Stimulated activated CD8-positive, alpha-beta memory T cell treated with anti-CD3 and anti-CD28 coated beads, Interleukin-4, amount 100 ng/mL, for 48 hours (primary cell): Measurements from ENCODE around the gene C17orf114.

Experiments
- DNase-seq: peaks from one replicate; pipeline ENCODE4 v3.0.0-alpha.2; 2020

The C17orf114 gene

DNA sequence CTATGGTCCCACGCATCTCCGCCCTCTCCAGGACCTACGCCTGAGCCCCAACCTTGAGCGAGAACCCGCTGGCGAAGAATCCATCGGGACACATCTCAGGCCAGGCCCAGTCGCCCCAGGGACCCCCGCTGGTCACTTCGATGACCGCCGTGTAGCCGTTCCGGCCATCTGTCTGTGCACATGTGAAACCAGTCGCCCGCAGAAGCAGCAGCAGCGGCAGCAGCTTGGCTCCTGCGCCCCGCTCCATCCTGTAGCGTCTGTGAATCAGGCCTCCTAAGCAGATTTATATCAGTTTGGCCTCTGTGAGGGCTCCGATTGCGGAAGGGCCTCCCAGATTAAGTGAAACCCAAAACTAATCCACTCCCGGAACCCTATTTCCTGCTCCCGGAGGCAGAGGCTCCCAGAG lies 16.0 kb downstream of the C17orf114 start, which contains the start of gene VMO1:
TSS of gene VMO1 (minus strand) at position 259 of the 406 bp plus-strand sequence. CDS start at position 247, 12 bp downstream.
- no peak for DNase-seq

DNA sequence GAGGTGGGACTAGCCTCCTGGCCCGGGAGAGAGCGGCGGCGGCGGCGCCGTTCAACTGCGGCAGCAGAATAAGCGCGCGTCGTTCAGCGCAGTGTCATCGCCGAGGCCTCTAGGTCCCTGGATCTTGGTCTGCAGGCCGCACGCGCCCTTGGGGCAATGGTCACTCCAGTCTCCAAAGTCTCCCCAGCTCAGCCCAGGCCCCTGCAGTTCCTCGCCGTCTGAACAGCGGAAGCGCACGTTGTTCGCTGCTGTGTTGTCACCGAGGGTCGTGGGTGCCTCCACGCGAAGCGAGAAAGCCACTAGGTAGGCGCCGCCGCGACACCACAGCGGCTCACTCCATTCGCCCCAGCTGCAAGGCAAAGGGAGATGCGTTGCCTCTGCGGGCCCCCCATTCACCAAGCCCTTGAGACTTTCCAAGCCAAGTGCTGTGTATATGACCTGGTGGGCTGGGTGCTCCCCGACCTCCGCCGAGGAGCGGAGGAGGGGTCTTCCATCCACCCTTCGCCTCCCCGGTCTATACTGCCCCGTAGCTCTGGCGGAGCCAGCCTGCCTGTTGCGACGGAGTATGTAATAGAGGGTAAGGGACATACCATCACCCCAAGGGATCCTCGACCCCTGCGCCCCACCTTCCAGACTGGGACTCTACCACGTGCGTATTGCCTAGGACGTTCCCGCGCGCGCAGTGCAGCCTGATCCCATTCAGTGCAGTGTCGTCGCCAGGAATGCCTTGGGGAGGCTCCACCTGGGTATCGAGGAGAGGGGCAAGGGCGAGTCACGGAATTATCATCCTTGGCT lies 16.6 kb downstream of the C17orf114 start:
- DNase-seq: no peak

DNA sequence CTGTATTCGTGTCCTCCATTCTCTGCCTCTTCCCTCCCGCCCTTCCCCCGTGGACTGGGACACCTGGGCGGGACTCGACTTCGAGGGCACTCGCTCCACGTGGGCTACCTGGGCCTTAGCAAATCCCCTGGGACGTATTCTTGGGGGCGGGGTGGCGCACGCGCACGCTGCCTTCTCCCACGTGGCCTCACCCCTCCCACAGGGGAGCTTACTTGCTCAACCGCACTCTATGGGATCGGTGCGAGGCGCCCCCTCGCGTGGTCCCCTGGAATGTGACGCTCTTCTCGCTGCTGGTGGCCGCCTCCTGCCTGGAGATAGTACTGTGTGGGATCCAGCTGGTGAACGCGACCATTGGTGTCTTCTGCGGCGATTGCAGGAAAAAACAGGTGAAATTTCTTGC lies 19.5 kb downstream of the C17orf114 start:
- DNase-seq: no peak

DNA sequence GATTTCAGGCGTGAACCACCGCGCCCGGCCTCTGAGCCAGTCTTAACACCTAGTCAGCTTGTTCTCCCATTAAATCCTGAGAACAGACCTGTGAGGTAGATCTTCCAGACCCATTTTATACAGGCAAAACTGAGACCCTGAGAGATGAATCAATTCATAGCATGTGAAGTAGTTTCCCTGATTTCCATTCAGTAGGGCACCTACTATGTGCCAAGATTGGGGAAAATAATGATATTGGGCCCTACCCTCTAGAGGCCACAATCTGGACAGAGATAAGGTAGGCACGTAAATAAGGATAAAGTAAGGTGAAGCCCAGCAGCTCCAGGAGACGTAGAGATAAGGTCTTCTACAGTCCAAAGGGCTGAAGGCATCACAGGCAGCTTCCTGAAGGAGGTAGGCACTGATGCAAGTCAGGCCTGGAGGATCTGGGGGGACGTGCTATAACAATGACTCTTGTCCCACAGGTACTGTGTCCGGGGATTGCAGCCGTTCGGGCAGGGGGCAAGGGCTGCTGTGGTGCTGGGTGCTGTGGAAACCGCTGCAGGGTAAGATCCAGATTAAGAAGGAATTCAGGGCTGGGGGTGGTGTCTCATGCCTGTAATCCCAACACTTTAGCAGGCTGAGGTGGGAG lies 21.7 kb downstream of the C17orf114 start:
- DNase-seq: no peak

DNA sequence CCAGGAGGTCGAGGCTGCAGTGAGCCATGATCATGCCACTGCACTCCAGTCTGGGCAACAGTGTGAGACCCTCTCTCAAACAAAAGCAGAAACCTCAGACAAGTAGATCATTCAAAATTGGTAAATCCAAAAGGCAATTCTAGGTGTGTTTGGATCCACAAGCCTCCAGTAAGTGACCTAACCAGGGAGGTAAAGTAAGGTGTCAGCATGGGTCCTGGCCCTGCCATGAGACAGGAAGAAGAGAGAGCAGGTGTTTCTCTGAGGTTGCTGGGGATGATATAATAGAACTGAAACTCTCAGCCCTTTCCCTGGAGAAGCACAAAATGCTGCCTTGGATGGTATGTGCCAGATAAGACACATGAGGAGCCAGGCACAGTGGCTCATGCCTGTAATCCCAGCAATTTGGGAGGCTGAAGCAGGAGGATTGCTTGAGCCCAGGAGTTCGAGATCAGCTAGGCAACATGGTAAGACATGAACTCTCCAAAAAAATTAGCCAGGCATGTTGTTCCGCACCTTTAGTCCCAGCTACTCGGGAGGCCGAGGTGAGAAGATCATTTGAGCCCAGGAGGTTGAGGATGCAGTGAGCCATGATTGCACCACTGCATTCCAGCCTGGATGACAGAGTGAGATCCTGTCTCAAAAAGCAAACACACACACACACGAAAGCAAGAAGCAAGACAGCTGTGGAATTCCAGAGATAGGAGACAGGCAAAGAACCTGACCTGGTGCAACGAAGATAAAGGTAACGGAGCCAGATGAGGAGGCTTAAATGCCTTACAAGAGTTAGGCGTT lies 24.0 kb downstream of the C17orf114 start:
- DNase-seq: no peak

DNA sequence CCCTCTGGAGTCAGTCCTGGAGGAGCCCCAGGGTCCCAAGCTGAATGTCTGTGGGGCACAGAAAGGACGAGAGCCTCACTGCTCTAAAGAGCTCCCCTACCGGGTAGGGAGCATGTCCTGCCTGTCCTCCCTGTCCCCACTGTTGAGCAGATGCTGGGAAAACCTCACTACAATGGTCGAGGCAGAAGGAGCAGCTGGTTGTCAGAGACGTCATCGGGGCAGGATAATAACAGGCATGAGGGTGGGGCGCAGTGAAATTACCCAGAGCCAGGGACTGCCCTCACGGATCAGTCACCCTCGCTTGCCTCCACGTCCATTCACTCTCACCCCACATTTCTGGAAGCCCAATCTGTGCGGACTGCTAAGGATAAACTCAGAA lies 29.9 kb downstream of the C17orf114 start:
- DNase-seq: no peak

DNA sequence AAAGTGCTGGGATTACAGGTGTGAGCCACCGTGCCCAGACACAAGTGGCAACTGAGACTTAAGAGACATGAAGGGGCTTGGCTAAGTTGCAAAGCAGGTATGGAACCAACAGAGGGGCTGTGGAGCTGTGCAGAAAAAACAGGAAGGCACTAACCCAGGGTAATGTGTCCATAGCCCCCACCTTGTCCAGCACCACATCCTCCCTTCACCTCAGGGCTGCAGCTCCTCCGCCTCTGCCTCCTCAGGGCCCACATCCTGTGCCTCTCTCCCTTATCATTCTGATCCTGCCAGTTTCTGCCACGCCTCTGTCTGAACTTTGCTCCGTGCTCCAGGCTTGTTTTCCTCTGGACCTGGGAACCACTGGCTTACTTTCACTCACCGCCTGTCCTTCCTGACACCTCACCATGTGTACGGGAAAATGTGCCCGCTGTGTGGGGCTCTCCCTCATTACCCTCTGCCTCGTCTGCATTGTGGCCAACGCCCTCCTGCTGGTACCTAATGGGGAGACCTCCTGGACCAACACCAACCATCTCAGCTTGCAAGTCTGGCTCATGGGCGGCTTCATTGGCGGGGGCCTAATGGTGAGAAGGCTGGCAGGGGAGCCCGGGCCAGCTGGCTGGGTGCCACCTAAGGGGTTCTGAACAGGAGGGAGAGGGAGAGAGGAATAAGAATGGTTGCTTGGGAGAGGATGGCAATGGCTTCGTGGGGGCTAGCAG lies 30.5 kb downstream of the C17orf114 start, which contains the start of gene TM4SF5:
TSS of gene TM4SF5 (plus strand) at position 368 of the 716 bp plus-strand sequence. CDS start at position 405, 37 bp downstream.
- no peak for DNase-seq

DNA sequence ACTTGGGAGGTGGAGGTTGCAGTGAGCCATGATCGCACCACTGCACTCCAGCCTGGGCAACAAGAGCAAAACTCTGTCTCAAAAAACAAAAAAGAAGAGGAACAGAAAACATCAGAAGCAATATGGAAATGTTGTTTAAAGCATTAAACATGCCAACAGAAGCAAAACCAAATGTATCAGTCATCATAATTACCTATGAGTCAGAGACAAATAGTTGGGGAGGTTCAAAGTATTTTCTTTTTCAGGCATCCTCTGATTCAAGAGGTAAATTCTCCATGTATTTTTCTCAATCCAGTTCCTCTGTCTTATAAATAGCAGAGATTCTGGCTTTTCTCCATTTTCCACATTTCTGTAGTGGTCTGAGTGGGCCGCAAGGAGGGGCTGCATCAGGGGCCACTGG lies 32.5 kb downstream of the C17orf114 start:
- no peak for DNase-seq

DNA sequence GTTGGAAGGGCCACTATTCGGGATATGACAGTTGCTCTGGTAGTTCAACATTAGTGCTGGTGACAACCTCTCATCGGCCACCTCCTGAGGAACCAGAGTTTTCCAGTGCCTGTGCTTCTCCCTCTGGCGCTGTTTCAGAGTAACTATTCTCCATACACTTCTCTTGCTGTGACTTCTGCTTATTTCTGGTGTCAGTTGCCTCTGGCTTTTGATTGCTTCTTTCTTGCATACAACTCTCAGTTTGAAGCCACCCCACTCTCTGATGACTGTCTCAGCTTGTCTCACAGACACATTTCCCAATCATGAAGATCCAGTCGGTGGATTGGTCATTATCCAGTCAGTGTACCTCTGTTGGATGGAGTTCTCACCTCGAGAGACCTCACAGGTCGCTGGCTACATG lies 33.8 kb downstream of the C17orf114 start:
- DNase-seq: no peak

DNA sequence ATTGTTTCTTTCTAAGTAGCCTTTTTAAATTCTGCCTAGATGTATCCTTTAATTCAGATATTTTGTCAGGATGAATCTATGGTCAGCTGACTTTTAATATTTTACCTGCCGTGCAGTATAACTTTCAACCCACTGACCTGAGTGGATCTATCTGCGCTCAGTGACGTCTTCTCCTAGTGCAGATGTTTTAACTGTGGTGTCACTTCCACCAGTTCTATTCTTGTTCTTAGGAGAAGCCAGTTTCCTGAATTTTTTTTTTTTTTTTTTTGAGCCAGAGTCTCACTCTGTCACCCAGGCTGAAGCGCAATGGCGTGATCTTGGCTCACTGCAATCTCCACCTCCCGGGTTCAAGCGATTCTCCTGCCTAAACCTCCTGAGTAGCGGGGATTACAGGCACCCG lies 35.4 kb downstream of the C17orf114 start:
- DNase-seq: no peak

DNA sequence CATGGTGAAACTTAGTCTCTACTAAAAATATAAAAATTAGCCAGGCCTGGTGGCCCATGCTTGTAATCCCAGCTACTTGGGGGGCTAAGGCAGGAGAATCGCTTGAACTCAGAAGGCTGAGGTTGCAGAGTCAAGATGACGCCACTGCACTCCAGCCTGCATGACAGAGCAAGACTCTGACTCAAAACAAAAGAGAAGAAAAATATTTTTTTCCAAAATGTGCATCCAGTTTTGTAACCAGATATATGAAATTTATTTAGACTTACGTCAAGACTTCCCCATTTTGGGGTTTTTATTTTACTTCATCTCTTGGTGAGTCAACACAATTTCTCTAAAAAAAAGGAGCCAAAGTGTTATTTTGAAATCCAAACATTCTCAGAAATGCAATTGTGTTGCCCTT lies 35.9 kb downstream of the C17orf114 start:
- DNase-seq: no peak

DNA sequence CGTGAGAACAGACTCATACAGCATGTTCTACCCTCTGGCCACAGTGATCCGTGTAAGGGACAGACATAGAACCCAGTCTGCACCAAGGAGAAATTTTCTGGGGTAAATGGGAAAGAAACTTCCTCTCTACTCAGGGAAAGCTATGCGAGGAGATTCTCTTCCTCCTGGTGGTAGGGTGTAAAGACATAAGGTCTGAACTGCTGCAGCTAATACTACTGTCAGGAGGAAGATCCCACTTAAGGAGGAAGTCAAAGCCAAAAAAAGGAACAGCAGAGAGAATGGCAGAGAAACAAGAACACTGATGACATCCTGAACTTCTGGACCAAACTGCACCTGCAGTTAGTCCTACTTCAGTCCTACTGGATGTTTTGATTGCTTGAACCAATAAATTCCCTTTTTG lies 37.5 kb downstream of the C17orf114 start:
- DNase-seq: no peak

DNA sequence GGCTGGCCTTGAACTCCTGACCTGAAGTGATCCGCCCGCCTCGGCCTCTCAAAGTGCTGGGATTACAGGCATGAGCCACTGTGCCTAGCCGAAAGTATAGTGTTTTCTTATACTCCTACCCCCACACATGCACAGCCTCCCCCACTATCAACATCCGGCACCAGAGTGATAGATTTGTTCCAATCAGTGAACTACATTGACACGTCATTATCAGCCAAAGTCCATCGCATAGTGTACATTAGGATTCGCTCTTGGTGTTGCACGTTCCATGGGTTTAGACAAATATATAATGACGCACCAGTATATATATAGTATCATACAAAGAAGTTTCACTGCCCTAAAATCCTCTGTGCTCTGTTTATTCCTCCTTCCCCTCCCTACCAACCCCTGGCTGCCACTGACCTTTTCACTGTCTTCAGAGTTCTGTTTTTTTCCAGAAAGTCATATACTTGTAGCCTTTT lies 42.3 kb downstream of the C17orf114 start:
- DNase-seq: no peak

DNA sequence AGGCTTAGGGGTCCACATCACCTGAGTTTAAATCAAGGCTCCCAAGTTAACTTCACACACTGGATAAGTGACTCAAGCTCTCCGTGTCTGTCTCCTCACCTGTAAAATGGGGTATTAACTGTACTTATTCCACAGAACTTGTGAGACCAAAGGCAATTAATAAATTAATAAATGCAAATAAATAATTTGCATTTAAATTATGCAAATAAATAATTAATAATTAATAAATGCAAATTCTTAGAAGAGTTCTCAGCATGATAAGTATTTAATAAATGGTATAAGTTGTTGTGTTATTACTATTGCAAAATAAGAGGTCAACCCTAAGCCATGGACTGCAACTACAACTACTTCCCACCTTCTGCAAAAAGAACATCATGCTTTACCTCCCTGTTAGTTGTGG lies 48.7 kb downstream of the C17orf114 start:
- DNase-seq: no peak

DNA sequence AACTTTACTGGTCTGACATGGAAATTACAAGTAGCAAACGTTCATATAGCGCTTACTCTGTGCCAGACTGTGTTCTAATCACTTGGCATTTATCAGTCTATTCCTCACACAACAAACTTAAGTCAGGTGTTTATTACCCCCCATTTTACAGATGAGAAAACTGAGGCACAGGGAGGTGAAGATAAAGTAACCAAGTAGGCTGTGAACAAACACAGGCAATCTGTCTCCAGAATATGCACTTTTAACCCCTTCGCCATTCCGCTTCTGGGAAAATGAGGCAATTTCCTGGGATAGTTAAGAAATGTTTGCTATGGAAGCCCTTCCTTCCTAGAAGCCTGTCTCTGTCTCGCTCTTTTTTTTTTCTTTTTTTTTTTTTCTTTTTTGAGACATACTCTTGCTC lies 50.2 kb downstream of the C17orf114 start:
- no peak for DNase-seq
